Suppressor macrophage (primary cell): ENCODE measurements around the gene CLDN7.
"Not testable (repeated sequence)": the region's sequence is repeated elsewhere in the genome, so short reads cannot be mapped to it uniquely, and the experiment has no call there.

Experiments
- DNase-seq, 4 experiments: peaks; one replicate each; pipeline ENCODE4 v3.0.0-alpha.2; 2020 to 2022

Gene CLDN7

DNA sequence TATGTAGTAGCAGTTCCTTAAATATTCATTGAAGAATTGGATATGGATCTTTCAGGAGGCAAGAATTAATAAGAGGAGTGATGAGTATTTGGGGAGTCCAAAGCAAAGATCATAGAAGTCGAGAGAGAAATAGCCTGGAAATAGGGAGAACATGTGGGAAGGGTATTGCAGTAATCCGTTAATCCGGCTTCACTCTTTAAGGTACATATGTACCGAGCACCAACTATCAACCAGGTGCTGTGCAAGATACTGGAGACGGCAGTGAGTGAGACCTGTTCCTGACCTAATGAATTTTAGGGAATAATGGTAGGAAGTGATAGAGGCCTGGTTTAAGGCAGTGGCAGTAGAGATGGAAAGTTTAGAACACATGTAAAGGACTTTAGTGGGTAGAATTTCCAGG lies 9.2 kb downstream of the CLDN7 start:
- no peak for DNase-seq

GRCh38 chr17:7252176-7253043 lies 9.9 kb downstream of the CLDN7 start, which contains the start of gene ELP5:
TSS of gene ELP5 (plus strand) at chr17:7252215. CDS start at chr17:7252551, 336 bp downstream.
- peak; percentile 94 to 96 (median 96) for DNase-seq

GRCh38 chr17:7251661-7252175 lies 10.6 kb downstream of the CLDN7 start, which contains the start of gene CTDNEP1:
TSS of gene CTDNEP1 (minus strand) at chr17:7251734. CDS start at chr17:7251296, 438 bp downstream.
- peak; percentile 99 to 100 (median 100) for DNase-seq

- peak in 3 of 4 experiments; percentile 50 to 64 (median 64) for DNase-seq
Measured at GRCh38 chr17:7250695-7251627, 11.3 kb downstream of the CLDN7 start.

DNA sequence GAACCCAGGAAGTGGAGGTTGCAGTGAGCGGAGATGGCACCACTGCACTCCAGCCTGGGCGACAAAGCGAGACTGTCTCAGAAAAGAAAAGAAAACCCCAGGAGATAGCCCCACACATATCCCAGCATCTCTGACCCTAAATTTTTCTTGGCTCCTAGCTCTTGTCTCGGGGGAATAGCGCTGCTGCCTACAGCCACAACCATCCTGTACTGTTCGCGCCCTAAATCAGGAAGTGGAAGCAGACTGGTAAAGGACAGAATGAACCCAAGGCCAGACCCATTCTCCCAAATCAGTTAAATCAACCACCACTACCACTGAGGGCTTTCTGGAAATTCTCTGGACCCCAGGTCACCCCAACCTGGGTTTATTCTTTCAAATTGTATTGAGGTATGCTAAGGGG lies 12.4 kb downstream of the CLDN7 start:
- peak in 3 of 4 experiments; percentile 43 to 50 (median 47) for DNase-seq

GRCh38 chr17:7249214-7249613 lies 13.1 kb downstream of the CLDN7 start:
- DNase-seq = no peak

- no peak for DNase-seq
Measured at GRCh38 chr17:7248796-7249195, 13.5 kb downstream of the CLDN7 start.

DNA sequence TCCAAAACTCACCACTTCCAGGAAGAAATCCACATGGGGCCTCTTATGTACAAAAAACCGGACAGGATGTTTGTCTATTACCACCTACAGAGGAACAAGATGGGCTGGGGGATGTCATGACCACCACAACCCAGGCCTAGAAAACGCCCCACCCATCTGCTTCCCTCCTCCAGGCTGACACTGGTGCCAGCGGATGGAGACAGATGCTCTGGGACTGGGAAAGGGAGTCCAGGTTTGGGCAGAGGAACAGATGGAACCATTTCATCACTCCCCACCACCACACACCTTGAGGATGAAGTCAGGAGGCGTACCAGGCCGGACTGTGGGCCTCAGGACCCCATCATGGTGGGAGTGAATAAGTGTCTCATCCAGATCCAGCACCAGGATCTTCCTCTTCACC lies 15.5 kb downstream of the CLDN7 start:
- no peak for DNase-seq

DNA sequence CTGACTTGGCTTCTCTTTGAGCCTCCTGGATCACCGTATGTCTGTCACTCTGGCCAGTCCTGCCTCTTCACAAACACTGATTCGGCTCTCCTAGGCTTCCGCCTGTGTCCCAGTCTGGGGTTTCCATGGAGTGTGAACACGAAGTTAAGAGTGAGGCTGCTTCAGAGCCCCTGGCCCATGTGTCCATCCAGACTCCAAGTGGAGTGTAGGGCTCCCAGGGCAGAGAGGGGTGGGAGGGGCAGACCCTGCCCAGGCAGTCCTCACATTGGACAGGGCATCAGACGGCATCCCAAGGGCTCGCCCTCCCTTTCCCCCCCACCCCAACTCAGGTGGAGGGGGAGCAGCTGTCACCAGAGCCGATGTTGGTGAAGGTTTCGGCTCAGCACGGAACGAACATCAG lies 18.4 kb downstream of the CLDN7 start:
- DNase-seq = not testable (repeated sequence)

- no peak for DNase-seq
Measured at GRCh38 chr17:7243453-7243729, 18.9 kb downstream of the CLDN7 start.

GRCh38 chr17:7242717-7243452 lies 19.4 kb downstream of the CLDN7 start:
- peak; percentile 96 to 98 (median 97) for DNase-seq

DNA sequence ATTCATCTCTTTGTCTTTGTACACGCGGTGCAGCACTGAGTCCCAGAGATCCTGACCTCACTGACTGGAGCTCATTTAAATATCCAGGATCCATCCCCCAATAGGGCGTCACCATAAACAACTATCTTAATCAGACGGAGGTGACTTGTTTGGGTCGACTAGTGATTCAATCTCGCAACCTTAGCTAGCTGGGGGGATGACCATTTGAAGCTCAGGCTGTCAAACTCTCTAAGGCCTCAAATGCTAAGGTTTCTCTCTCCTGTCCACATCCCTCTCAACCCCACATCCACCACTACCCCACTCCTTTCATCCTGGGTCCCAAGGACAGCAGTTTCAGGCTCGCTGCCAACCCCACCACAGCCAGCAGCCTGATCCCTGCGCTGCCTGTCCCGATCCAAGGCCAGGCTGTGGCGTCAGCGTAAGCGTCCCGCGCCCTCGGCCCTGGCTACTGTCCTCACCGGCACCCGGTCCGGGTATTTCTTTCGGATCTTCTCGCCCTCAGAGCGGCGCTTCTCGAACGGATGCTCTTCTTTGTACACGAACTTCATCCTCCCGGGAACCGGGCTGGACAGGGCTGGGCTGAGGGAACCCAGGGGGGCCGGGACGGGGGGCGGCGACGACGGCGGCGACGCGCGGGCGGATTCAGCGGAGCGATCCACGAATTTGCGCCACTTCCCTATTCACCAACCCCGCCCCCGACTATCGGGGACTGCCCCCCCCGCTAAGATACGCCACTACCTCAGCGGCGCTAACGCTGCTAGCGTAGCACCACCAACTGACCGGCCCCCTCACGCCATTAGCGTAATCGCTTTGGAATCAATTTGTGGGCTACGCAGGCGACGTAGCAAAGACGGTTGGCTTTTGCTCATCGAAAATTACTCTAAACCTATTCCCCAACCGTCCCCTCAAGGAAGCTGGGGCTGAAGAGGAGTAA lies 20.2 kb downstream of the CLDN7 start, which contains the start of gene GABARAP:
Gene GABARAP, minus strand, starts transcription at position 667 of the 934 bp plus-strand sequence. Its CDS starts 119 bp downstream, at position 548.
- peak; percentile 93 to 97 (median 96) for DNase-seq

DNA sequence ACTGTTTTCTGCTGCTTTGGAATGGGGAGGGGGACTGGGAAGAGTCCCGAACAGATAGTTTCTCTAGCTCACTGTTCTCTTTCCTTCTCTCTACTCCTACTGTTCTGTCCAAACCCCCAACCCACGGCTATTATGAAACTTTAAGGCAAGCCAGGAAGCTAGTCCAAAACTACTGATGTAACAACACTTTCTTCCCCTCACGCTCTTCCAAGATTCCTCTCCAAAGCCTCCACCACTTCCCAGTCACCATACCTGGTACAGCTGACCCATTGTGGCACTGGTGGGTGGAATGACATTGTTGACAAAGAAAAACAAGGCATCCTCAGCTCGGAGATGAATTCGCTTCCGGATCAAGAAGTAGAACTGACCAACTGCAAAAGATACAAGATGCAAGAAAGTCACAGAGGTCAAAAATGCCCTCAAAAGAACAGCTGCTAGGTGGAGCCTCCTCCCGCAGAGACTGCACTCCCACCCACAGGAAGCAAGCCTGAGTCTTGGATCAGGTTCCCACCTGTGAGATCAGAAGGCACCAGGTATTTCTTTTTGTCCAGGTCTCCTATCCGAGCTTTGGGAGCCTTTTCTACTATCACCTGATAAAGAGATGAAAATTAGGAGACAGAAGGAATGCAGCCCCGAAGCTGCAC lies 21.1 kb downstream of the CLDN7 start:
- DNase-seq = peak in 3 of 4 experiments; percentile 46 to 57 (median 50)

- DNase-seq = peak; percentile 57 to 78 (median 74)
Measured at GRCh38 chr17:7240375-7240774, 21.9 kb downstream of the CLDN7 start.

DNA sequence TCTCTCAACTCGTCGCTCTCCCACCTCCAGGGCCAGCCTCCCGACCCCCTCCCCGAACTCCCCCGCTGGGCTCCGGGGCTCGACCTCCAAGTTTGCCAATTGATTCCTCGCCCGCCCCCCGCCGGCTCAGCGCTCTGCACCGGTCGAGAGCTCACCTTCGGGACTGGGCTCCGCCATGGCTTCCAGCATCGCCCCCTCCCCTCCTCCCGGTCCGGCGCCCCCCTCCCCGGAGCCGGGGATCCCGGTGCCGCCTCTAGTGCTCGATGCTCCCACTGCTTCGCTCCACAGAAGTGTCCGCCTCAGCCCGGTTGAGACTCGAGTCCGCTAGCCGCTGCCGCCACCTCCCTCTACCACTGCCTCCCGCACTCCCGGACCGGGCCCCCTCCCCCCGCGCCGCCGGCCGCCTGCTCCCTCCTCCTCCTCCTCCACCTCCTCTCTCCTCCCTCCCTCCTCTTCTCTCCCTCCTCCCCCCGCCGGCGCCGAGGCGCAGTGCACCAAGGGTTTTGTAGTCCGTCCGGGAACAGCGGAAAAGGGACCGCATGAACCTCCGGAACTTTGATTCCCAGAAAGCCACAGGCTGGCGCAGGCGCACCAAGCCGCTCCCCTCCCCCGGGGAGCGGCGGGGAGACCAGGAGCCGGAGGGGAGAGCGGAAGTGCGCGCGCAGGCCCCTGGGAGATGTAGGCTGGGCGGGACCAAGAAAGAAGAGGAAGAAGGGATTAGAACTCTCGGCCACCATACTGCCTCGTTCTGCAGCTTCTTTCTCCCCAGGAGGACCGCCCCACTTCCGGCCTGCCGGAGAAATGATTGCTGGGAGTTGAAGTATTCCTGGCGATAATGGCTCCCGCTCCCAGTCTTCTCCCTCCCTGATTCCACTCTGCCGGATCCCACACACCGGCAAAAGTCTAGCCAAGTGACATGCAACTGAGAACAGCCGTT lies 22.9 kb downstream of the CLDN7 start, which contains the start of gene PHF23:
Gene PHF23, minus strand, starts transcription at position 367 of the 937 bp plus-strand sequence. Its CDS starts 178 bp downstream, at position 189.
- DNase-seq = peak; percentile 99 to 100 (median 100)

- peak in 3 of 4 experiments; percentile 27 to 45 (median 29) for DNase-seq
Measured at GRCh38 chr17:7238420-7239090, 23.7 kb downstream of the CLDN7 start.

GRCh38 chr17:7237761-7238419 lies 24.4 kb downstream of the CLDN7 start:
- peak; percentile 63 to 91 (median 76) for DNase-seq

GRCh38 chr17:7237266-7237760 lies 25.0 kb downstream of the CLDN7 start:
- no peak for DNase-seq
